ENCODE measurements around the gene ATRN.

GRCh38 chr20:3483784-3484183 is 13.0 kb downstream of the ATRN start:
- TF ChIP-seq, protein P1, sequence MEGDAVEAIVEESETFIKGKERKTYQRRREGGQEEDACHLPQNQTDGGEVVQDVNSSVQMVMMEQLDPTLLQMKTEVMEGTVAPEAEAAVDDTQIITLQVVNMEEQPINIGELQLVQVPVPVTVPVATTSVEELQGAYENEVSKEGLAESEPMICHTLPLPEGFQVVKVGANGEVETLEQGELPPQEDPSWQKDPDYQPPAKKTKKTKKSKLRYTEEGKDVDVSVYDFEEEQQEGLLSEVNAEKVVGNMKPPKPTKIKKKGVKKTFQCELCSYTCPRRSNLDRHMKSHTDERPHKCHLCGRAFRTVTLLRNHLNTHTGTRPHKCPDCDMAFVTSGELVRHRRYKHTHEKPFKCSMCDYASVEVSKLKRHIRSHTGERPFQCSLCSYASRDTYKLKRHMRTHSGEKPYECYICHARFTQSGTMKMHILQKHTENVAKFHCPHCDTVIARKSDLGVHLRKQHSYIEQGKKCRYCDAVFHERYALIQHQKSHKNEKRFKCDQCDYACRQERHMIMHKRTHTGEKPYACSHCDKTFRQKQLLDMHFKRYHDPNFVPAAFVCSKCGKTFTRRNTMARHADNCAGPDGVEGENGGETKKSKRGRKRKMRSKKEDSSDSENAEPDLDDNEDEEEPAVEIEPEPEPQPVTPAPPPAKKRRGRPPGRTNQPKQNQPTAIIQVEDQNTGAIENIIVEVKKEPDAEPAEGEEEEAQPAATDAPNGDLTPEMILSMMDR (IDR thresholded peaks at IDR 0.05; ENCODE audit: poor library complexity), result no peak
- TF ChIP-seq EZH2 (IDR thresholded peaks at IDR 0.05; ENCODE audit: borderline replicate concordance) (no peak), EZH2phosphoT487 (IDR thresholded peaks at IDR 0.05; ENCODE audit: low read depth, severe bottlenecking, unreplicated experiment) (no peak)

Measured in hepatocyte (in vitro differentiated cells).